Thoracic aorta (tissue), 2 donors: ENCODE measurements around the gene DNASE2. TPM values are rescaled to one million over a fixed set of nuclear protein-coding genes. Genes with fewer than 3 reads are reported as not detected.

Experiments
- ATAC-seq: fragments of 150-250 bp; one replicate; pipeline ENCODE4 v1.8.0; 2017; ENCODE audit warnings: low read depth; ENCODE audit not compliant: insufficient number of reproducible peaks, low FRiP score
- DNase-seq: peaks from one replicate; pipeline ENCODE4 v3.0.0-alpha.2; 2020; ENCODE audit warnings: low spot score
- H3K27ac ChIP-seq, 2 donors: fragments of 200-600 bp; sonication (generic); 1 replicate in 1 of 2; 2 replicates in 1 of 2; pipeline ENCODE4 v1.5.1; 2016; ENCODE audit warnings: mild to moderate bottlenecking in 2 of 2, moderate library complexity in 2 of 2
- H3K27me3 ChIP-seq: fragments of 200-600 bp; sonication (generic); replicated peaks from 2 replicates; pipeline ENCODE4 v1.6.0; 2016; ENCODE audit warnings: mild to moderate bottlenecking; ENCODE audit not compliant: insufficient read depth
- H3K36me3 ChIP-seq: fragments of 200-600 bp; sonication (generic); one replicate; pipeline ENCODE4 v1.5.1; 2016
- H3K4me1 ChIP-seq, 2 donors: fragments of 200-600 bp; sonication (generic); 1 replicate in 1 of 2; 2 replicates in 1 of 2; pipeline versions ENCODE4 v1.5.1 to v1.6.0; 2016; ENCODE audit warnings: low read depth in 2 of 2, mild to moderate bottlenecking in 1 of 2; ENCODE audit not compliant: control insufficient read depth in 1 of 2
- H3K4me3 ChIP-seq: fragments of 200-600 bp; sonication (generic); 2 replicates; pipeline ENCODE4 v1.5.1; 2016; ENCODE audit warnings: mild to moderate bottlenecking
- H3K9me3 ChIP-seq: fragments of 200-600 bp; sonication (generic); 2 replicates; pipeline ENCODE4 v1.5.1; 2016
- CTCF ChIP-seq: fragments of 200-600 bp; sonication (generic); IDR thresholded peaks from one replicate; pipeline ENCODE4 v1.5.1; 2019; ENCODE audit warnings: antibody characterized with exemption
- total RNA-seq, 2 donors: library from RNA; depleted of rRNA; stranded (reverse); fragments of >200 nt; gene quantifications; one replicate each; pipeline versions ENCODE4 v1.1.0 to v1.2.3, GENCODE V29; 2016

DNASE2 gene
- total RNA-seq, 2 donors from 2014 or later: 24.0 to 53.3 TPM

GRCh38 chr19:12867120-12868099 is 13.8 kb downstream of the DNASE2 start:
- no peak for TF ChIP-seq CTCF
- ATAC-seq (no peak), DNase-seq (no peak)
- Histone ChIP-seq H3K27ac (no peak overlapping the region), H3K4me3 (peak overlapping the region; percentile 48), H3K9me3 (no peaks in the 10 kb centered on the region), H3K4me1 (peaks cover 0 to 7% of the 10 kb centered on the region in 2 donors), H3K36me3 (no peaks in the 10 kb centered on the region), H3K27me3 (no peaks in the 10 kb centered on the region)

- Histone ChIP-seq H3K27me3 (no peaks in the 10 kb centered on the region), H3K27ac (no peak overlapping the region), H3K4me3 (no peak overlapping the region), H3K36me3 (no peaks in the 10 kb centered on the region), H3K9me3 (no peaks in the 10 kb centered on the region), H3K4me1 (peaks cover 0 to 7% of the 10 kb centered on the region in 2 donors)
- DNase-seq (no peak), ATAC-seq (no peak)
- no peak for TF ChIP-seq CTCF
Measured at GRCh38 chr19:12866416-12867119, 14.7 kb downstream of the DNASE2 start.

- no peaks in the 10 kb centered on the region for H3K9me3 ChIP-seq
- no peak for TF ChIP-seq CTCF
- ATAC-seq (no peak), DNase-seq (no peak)
- no peaks in the 10 kb centered on the region for H3K27me3 ChIP-seq
- H3K4me1 ChIP-seq: peaks cover 0 to 7% of the 10 kb centered on the region in 2 donors
- H3K4me3 ChIP-seq: no peak overlapping the region
- H3K27ac ChIP-seq: no peak overlapping the region
- no peaks in the 10 kb centered on the region for H3K36me3 ChIP-seq
Measured at GRCh38 chr19:12865746-12866415, 15.4 kb downstream of the DNASE2 start.

- peaks cover 0 to 7% of the 10 kb centered on the region in 2 donors for H3K4me1 ChIP-seq
- ATAC-seq: no peak
- H3K9me3 ChIP-seq: no peaks in the 10 kb centered on the region
- no peak overlapping the region for H3K4me3 ChIP-seq
- H3K27ac ChIP-seq: no peak overlapping the region
- no peak for DNase-seq
- no peaks in the 10 kb centered on the region for H3K36me3 ChIP-seq
- no peaks in the 10 kb centered on the region for H3K27me3 ChIP-seq
- TF ChIP-seq CTCF: no peak
Measured at GRCh38 chr19:12864721-12865715, 16.2 kb downstream of the DNASE2 start.
